GM21528 (cell line): ENCODE data around the gene RIN3.

Source experiments
- ATAC-seq: cut with Tn5 transposase; IDR thresholded peaks from one replicate; pipeline ENCODE4 v1.9.1; 2021; ENCODE audit warnings: mild to moderate bottlenecking, moderate library complexity; ENCODE audit not compliant: unreplicated experiment, low FRiP score

RIN3 gene

GRCh38 chr14:92731622-92732115, 218.1 kb downstream of the RIN3 start:
- ATAC-seq = no peak

GRCh38 chr14:92733007-92733406, 219.4 kb downstream of the RIN3 start:
- no peak for ATAC-seq

- no peak for ATAC-seq
These were observed 221.0 kb downstream of the RIN3 start for GRCh38 chr14:92734618-92735017.

- ATAC-seq = no peak
These were observed 221.8 kb downstream of the RIN3 start for GRCh38 chr14:92735344-92735743.

- ATAC-seq = no peak
These were observed 223.6 kb downstream of the RIN3 start for GRCh38 chr14:92737206-92737605.

DNA sequence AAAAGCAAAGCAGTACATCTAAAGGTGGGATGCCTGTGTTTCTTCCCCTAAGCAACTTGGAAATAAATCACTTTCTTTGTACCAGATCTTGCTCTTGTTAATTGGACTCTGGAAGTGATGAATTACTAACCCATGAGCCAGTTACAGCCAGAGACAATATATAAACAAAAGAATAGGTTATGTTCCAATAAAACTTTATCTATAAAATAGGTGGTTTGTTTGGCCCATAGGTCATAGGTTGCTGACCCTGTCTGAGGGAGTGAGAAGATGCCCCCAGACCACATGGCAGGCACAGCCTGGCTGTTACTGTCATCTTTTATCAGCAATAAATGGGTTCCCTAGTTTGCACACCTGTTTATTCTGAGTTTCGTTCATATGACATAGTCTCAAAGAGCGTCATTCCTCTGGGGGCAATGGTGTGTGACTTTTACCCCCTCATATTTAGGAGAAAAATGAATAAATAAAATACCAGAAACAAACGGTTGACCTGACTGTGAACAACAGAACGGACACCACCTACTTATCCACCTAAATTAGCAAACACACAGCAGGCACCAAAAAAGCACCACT, 224.1 kb downstream of the RIN3 start:
- ATAC-seq = no peak
